K562 (cell line): ENCODE measurements around the gene NEURL2. TPM values are rescaled to one million over a fixed set of nuclear protein-coding genes. Genes with fewer than 3 reads are reported as not detected.
A peak's percentile ranks its signal among the peaks of the same experiment; 100 is the strongest.

Source experiments
- ATAC-seq: fragments of 200-7000 bp; cut with Tn5 transposase; 3 replicates; pipeline ENCODE4 v1.9.1; 2020; ENCODE audit warnings: moderate library complexity
- BruUV-seq: library from RNA; stranded (reverse); fragments of 400-500 nt; replicated peaks from 2 replicates; lab custom pipeline; 2021; lab: Mats Ljungman, UMichigan
- CTCF ChIA-PET: fragments of 300-600 bp; formaldehyde crosslinking; extraction: SDS; loops from one replicate; lab custom pipeline; 2021; ENCODE audit warnings: low intra/inter-chr PET ratio; lab: Yijun Ruan, JAX
- POLR2A ChIA-PET: fragments of 300-600, 350-650 bp; sonication (Branson Sonifier 250); formaldehyde crosslinking; extraction: SDS; loops from one replicate; lab custom pipeline; 2021; ENCODE audit warnings: antibody characterized with exemption, inconsistent platforms; lab: Yijun Ruan, JAX
- DNase-seq, 4 experiments: peaks; one replicate each; pipeline versions ENCODE4 v3.0.0 to v3.0.0-alpha.2; 2011 to 2018; ENCODE audit warnings: low spot score in 3 of 4, mixed read lengths in 3 of 4; ENCODE audit errors: extremely low read depth in 1 of 4
- FAIRE-seq: peaks from 2 replicates; lab custom pipeline; 2011; peaks lifted over from hg19 to GRCh38; lab: Jason Lieb, UNC
- H2AFZ ChIP-seq: 2 replicates; pipeline ENCODE4 v1.6.0; 2011; ENCODE audit warnings: low read depth, low read length, control low read depth, inconsistent platforms
- H3K27ac ChIP-seq: fragments of 200-600 bp; 3 replicates; pipeline ENCODE4 v1.8.0; 2011; ENCODE audit warnings: low read depth, mild to moderate bottlenecking, control low read depth, inconsistent platforms, low read length, moderate library complexity, mixed read lengths; ENCODE audit errors: extremely low read depth
- H3K27me3 ChIP-seq, 2 experiments: fragments of 300-600 bp in 1 of 2; 2 replicates in 1 of 2; 3 replicates in 1 of 2; pipeline versions ENCODE4 v1.6.0 to v1.8.0; 2011; ENCODE audit warnings: inconsistent platforms in 2 of 2, low read length in 2 of 2, mild to moderate bottlenecking in 1 of 2, mixed read lengths in 1 of 2, moderate library complexity in 1 of 2; ENCODE audit not compliant: control insufficient read depth in 2 of 2, insufficient read depth in 2 of 2
- H3K36me3 ChIP-seq: fragments of 300-600 bp; 3 replicates; pipeline ENCODE4 v1.8.0; 2011; ENCODE audit warnings: mild to moderate bottlenecking, low read length, inconsistent platforms; ENCODE audit not compliant: control insufficient read depth, insufficient read depth
- H3K4me1 ChIP-seq, 2 experiments: fragments of 200-600 bp in 1 of 2; replicated peaks in 1 of 2; 2 replicates in 1 of 2; 3 replicates in 1 of 2; pipeline versions ENCODE4 v1.5.1 to v1.8.0; 2011; ENCODE audit warnings: inconsistent platforms in 2 of 2, low read length in 2 of 2, mild to moderate bottlenecking in 1 of 2, mixed read lengths in 1 of 2, moderate library complexity in 1 of 2; ENCODE audit not compliant: control insufficient read depth in 2 of 2, insufficient read depth in 2 of 2
- H3K4me2 ChIP-seq: 2 replicates; pipeline ENCODE4 v1.6.1; 2011; ENCODE audit warnings: low read length, control low read depth, inconsistent platforms, mixed read lengths; ENCODE audit not compliant: insufficient read depth
- H3K4me3 ChIP-seq: fragments of 200-600 bp; sonication (generic), shearing (Covaris generic); 2 replicates; pipeline ENCODE4 v1.5.1; 2016; ENCODE audit warnings: control low read depth, inconsistent platforms
- H3K79me2 ChIP-seq: fragments of 200-600 bp; 3 replicates; pipeline ENCODE4 v1.8.0; 2011; ENCODE audit warnings: low read length, inconsistent platforms; ENCODE audit not compliant: control insufficient read depth, insufficient read depth
- H3K9ac ChIP-seq, 2 experiments: 2 replicates each; pipeline versions ENCODE4 v1.6.0 to v1.6.1; 2011; ENCODE audit warnings: low read depth in 2 of 2, low read length in 2 of 2, control low read depth in 1 of 2, inconsistent platforms in 1 of 2, mild to moderate bottlenecking in 1 of 2, mixed read lengths in 1 of 2; ENCODE audit not compliant: insufficient read depth in 1 of 2
- H3K9me1 ChIP-seq: one replicate; pipeline ENCODE4 v1.6.0; 2011; ENCODE audit warnings: inconsistent platforms, mild to moderate bottlenecking, low read length, moderate library complexity; ENCODE audit not compliant: control insufficient read depth, insufficient read depth
- H3K9me3 ChIP-seq: replicated peaks from 2 replicates; pipeline ENCODE4 v1.5.1; 2011; ENCODE audit warnings: low read depth, low read length, inconsistent platforms; ENCODE audit not compliant: control insufficient read depth, insufficient read depth
- H4K20me1 ChIP-seq: replicated peaks from 2 replicates; pipeline ENCODE4 v1.6.1; 2011; ENCODE audit warnings: low read length, inconsistent platforms, mixed read lengths; ENCODE audit not compliant: control insufficient read depth, insufficient read depth
- CHD7 ChIP-seq: fragments of 200-600 bp; sonication (generic); IDR thresholded peaks from one replicate; pipeline ENCODE4 v1.6.1; 2012; ENCODE audit warnings: mild to moderate bottlenecking, low read depth, low read length, inconsistent platforms
- TAL1 ChIP-seq: fragments of 450-650 bp; IDR thresholded peaks from 2 replicates; pipeline ENCODE4 v1.6.1; 2016; ENCODE audit warnings: mild to moderate bottlenecking
- TFAP4 ChIP-seq: sonication (generic); formaldehyde crosslinking; IDR thresholded peaks from 2 replicates; pipeline ENCODE4 v1.8.0; 2022; ENCODE audit warnings: missing genetic modification reagents, mild to moderate bottlenecking, moderate library complexity, borderline replicate concordance
- ZNF740 ChIP-seq, 3 experiments: fragments of 200-800 bp in 1 of 3; sonication (Bioruptor generic) in 1 of 3; sonication (generic) in 1 of 3; formaldehyde crosslinking in 1 of 3; IDR thresholded peaks; 2 replicates each; pipeline versions ENCODE4 v1.6.1 to v1.8.0; 2016 to 2022; ENCODE audit warnings: mild to moderate bottlenecking in 2 of 3, missing compliant biosample characterization in 2 of 3, missing genetic modification characterization in 2 of 3, missing genetic modification reagents in 1 of 3
- WGBS: fragments of 100-300 bp; shearing (Covaris generic); methylation state at CpG from one replicate; pipeline ENCODE4 v1.1.6; 2016; ENCODE audit warnings: low coverage, mixed read lengths; ENCODE audit not compliant: insufficient coverage; ENCODE audit errors: missing lambda C conversion rate; 5-methylcytosine and 5-hydroxymethylcytosine counted together
- in situ Hi-C: fragments of 300-500 bp; cut with MboI; formaldehyde crosslinking; loops from 4 replicates; pipeline ENCODE4 v1.15.0; 2018; ENCODE audit warnings: inconsistent platforms, mixed read lengths
- intact Hi-C: fragments of 100-400 bp; cut with micrococcal nuclease; formaldehyde crosslinking; loops from 2 replicates; pipeline ENCODE4 v1.14.2; 2022
- polyA plus RNA-seq, 8 experiments: library from polyadenylated mRNA; depleted of rRNA in 4 of 8; stranded (reverse) in 5 of 8; unstranded in 3 of 8; fragments of >200 nt; fragmentation: Nextera tagmentation in 2 of 8; fragmentation: Illumina TruSeq in 1 of 8; extraction: Ambion mirVana in 2 of 8; extraction: Trizol in 1 of 8; gene quantifications; 2 replicates each; pipeline versions ENCODE4 v1.2.1 to v1.2.3, GENCODE V29; 2011 to 2014; ENCODE audit warnings: inconsistent platforms in 1 of 8, missing spikeins in 1 of 8
- total RNA-seq, 7 experiments: library from RNA; depleted of rRNA in 6 of 7; stranded (reverse); fragments of >200 nt in 6 of 7; fragmentation: Illumina TruSeq in 2 of 7; extraction: Trizol in 2 of 7; gene quantifications; 2 replicates each; pipeline versions ENCODE4 v1.2.1 to v1.2.3, GENCODE V29; 2011 to 2021; ENCODE audit warnings: low replicate concordance in 1 of 7

NEURL2 gene
- total and polyA plus RNA-seq, 9 of the 15 experiments (the other 6 are each of a cell fraction or from before 2014, with no cell fraction given) = 0.22 to 1.9 (median 0.50) TPM; not detected in 1

GRCh38 chr20:45896641-45897161, 5.7 kb upstream of the NEURL2 start:
- no peak overlapping the region for H3K4me3 ChIP-seq
- intact Hi-C loops = no loop called here
- no peaks in the 10 kb centered on the region for H3K9me3 ChIP-seq
- H3K9me1 ChIP-seq = no peaks in the 10 kb centered on the region
- no peak overlapping the region for H3K27ac ChIP-seq
- H3K4me2 ChIP-seq = no peak overlapping the region
- ATAC-seq = no peak
- H4K20me1 ChIP-seq = no peaks in the 10 kb centered on the region
- peaks cover 7 to 14% of the 10 kb centered on the region in 2 experiments; a peak in 4 of 5 replicates for H3K4me1 ChIP-seq
- DNase-seq = no peak
- H3K79me2 ChIP-seq = 0 out of 3 replicates have a peak, but pooled peaks cover 2% of the 10 kb centered on the region
- no peak for TF ChIP-seq TAL1
- TF ChIP-seq TFAP4 = peak; percentile 24; the same call in 1 of the 2 replicates
- 0 out of 2 replicates have a peak, but pooled peaks have one; percentile 18 for TF ChIP-seq ZNF740 (CRISPR knock-in tag; IDR thresholded peaks at IDR 0.05)
- no peak for TF ChIP-seq ZNF740 (tag; IDR thresholded peaks at IDR 0.05)
- no peak for TF ChIP-seq CHD7
- POLR2A ChIA-PET = interaction anchor here (0.6 to 1.4 kb wide), 5 partner anchors 9 to 603 kb away, joined by 3 to 6 read pairs (median 4); partner anchors contain the start of gene PCIF1
- FAIRE-seq = no peak
- peak overlapping the region in 1 of 2 experiments; percentile 23; a peak in 1 of 4 replicates for H3K9ac ChIP-seq
- peaks cover 61% of the 10 kb centered on the region; the same call in 2 of the 3 replicates for H3K36me3 ChIP-seq
- CTCF ChIA-PET = no interaction called here
- H3K27me3 ChIP-seq = no peaks in the 10 kb centered on the region
- no peak overlapping the region for H2AFZ ChIP-seq
- WGBS = 89% methylated on average over 14 of the region's 14 CpGs
- in situ Hi-C loops = no loop called here
- no TSS peak for BruUV-seq
